GM19035 (cell line): Measurements from ENCODE around the gene PRKCI.
"Not testable (repeated sequence)": the region's sequence is repeated elsewhere in the genome, so short reads cannot be mapped to it uniquely, and the experiment has no call there.

Experiments
- ATAC-seq: cut with Tn5 transposase; IDR thresholded peaks from one replicate; pipeline ENCODE4 v1.9.1; 2021; ENCODE audit not compliant: unreplicated experiment

PRKCI gene

DNA sequence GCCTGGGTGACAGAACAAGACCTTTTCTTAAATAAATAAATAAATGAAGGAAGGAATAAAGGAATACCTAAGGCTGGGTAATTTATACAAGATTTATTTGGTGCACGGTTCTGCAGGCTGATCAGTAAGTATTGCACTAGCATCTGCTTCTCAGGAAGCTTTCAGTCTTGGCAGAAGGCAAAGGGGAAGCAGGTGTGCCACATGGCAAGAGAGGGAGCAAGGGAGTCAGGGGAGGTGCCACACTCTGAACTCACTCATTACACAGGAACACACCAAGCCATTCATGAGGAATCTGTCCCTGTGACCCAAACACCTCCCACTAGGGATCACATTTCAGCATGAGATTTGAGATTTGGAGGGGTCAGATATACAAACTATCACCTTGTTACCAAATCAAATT, 56.4 kb downstream of the PRKCI start:
- no peak for ATAC-seq

DNA sequence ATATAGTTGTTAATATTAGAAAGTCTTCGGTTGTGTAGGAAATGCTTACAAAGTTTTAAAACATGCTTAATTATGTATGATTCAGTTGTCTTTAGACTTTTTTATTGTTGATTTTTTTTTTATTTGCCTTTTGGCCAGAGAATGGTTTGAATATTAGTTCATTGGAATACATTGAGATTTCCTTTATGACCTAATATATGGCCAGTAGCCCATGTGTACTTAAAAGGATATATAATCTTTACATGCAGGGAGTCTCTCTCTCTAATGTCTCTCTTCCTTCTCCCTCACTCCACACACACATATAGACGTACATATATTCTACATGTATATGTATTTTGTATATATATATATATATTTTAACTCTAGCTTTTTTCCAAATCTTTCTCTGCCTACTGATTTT, 68.0 kb downstream of the PRKCI start:
- ATAC-seq, result no peak

DNA sequence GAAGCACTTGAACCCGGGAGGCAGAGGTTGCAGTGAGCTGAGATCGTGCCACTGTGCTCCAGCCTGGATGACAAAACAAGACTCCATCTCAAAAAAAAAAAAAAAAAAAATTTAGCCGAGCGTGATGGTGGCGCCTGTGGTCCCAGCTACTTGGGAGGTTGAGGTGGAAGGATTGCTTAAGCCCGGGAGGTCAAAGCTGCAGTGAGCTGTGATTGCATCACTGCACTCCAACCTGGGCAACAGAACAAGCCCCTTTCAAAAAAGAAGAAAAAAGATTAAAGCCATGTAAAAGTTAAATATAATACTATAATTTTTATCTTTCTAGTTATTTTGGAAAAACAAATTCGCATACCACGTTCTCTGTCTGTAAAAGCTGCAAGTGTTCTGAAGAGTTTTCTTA, 73.4 kb downstream of the PRKCI start:
- no peak for ATAC-seq

DNA sequence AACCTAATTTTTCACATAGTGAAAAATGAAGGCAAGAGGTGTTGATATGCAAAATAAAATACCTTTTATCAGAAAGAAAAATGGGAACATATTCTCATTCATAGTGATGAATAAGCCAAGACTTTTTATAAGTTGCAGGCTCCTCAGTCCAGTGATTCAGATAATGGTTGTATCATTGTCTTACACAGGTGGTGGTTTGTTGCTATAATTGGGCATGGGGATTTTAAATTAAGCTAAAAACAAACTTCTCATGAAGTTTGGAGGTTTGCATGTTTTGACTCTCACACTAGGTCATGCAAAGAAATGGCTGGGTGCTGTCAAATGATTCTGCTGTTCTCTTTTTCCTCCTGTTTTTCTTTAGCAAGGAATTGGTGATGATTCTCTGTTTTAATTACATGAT, 74.5 kb downstream of the PRKCI start:
- ATAC-seq, result no peak

DNA sequence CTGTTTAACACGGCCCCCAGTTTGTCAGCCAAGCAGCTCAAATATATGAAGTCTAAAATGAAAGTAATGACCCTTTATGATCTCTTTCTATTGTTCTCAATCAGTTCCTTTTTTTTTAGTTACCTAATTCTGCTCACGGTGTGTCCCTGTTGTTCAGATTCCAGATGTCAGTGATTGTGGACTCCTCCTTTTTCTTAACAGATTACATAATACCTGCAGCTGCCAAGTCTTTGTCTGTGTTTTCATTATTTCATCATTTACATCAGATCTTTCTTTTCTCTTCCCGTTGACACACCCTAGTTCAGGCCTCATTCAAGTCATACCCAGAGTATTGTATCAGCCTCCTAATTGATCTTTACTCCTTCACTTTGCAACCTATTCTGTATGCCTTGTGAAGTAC, 79.2 kb downstream of the PRKCI start:
- no peak for ATAC-seq

DNA sequence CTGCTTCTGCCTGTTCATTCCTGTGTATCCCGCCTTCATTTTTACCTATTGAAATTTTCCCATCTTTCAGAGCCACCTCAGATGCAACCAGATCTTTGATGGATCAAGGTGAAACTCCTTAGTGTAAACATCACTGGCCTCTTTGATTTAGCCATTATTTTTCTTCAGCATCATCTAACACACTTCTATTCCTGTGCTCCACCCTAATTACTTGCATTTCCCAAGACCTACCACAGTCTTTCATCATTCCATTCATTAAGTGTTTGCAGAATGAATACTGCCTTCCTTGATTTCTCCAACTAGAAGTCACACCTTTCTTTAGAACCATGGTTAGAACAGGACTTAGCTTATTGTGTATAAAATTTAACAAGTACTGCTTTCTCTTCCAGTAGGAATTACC, 79.8 kb downstream of the PRKCI start:
- ATAC-seq, result no peak

DNA sequence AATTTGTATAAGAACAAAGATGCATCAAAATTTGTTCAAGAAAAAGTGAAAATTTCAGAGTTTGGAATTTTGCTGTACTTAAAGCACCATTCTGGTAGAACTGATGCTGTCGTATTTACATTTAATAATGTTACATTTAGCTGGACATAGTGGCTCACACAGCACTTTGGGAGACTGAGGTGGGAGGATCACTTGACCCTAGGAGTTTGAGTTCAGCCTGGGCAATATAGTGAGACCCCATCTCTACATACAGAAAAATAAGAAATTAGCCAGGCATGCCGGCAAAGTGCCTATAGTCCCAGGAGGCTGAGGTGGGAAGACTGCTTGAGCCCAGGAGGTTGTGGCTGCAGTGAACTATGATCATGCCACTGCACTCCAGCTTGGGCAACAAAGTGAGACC, 83.8 kb downstream of the PRKCI start:
- no peak for ATAC-seq

DNA sequence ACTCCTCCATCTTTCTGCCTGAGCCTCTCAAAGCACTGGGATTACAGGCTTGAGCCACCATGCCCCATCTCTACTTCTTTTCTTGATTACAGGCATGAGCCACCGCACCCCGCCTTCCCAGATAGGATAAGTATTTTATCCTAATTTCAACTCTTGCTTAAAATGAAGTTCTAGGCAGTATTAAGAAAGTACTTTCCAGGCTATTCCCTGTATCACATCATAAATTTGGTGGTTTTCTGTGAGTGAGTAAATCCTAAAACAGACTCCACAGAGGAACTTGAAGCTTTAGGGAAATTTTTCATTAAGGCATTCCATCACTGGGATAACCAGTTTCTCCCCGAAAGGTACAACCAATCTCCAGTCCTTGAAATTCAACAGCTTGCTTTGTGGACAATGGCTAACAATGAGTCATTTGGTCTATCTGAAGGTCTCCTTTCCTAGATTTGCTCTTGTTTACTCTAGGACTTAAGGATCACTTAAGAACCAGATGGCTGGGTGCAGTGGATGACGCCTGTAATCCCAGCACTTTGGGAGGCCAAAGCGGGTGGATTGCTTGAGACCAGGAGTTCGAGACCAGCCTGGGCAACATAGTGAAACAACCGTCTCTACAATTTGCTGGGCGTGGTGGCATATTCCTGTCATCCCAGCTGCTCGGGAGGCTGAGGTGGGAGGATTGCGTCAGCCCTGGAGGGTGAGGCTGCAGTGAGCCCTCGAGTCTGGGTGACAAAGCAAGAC, 85.6 kb downstream of the PRKCI start:
- ATAC-seq, result no peak

DNA sequence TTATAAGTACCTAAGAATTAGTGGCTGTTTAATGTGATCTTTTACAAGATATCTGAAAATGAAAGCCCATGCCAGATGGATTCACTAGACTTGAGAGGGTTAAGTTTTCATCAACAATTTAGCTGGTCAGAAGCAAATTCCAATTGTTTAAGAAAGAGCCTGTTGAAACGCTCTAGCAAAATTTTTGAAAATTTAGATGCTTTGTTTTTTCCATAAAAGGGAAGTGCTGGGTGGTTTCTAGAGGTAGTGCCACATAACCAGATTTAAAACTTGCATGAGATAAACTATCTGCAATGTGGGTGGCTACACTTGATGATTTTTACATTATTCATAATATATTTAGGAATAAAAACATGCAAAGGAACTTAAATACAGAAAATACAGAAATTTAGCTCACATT, 86.8 kb downstream of the PRKCI start:
- no peak for ATAC-seq

DNA sequence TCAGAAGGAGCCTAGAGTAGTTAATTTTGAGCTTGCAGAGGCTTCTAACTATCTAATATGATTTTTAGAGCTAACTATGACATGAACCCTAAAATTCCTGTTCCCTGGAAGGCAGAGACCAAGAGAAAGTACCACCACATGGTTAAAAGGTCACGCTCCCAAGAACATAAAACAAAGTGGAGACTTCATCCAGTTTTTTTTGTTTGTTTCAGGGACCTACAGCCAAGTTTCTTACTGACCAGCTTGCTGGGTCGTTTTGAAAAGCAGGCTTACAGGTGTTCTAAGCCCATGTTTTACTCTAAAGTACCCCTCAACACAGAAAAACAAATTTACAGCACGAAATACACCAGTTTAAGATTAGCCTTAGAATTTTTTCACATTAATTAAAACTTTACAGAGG, 95.7 kb downstream of the PRKCI start:
- no peak for ATAC-seq

DNA sequence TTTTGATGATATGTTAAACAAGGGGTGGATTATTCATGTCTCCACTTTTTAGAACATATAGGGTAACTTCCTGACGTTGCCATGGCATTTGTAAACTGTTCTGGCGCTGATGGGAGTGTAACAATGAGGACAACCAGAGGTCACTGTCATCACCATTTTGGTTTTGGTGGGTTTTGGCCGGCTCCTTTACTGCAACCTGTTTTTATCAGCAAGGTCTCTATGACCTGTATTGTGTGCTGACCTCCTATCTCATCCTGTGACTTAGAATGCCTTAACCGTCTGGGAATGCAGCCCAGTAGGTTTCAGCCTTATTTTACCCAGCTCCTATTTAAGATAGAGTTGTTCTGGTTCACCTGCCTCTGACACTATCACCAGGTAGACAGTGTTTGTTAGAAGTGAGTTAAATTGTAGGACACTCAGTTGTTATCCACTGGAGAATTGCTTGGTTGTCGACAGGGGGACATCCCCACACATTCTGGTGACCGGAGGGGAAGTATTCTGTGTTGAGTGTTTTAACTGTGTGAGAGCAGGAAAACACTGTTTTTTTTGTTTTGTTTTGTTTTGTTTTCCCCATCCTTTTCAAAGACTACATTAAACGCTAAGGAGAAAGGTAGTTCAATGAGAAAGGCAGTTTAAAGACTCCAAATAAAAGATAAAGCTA, 98.4 kb downstream of the PRKCI start:
- no peak for ATAC-seq

DNA sequence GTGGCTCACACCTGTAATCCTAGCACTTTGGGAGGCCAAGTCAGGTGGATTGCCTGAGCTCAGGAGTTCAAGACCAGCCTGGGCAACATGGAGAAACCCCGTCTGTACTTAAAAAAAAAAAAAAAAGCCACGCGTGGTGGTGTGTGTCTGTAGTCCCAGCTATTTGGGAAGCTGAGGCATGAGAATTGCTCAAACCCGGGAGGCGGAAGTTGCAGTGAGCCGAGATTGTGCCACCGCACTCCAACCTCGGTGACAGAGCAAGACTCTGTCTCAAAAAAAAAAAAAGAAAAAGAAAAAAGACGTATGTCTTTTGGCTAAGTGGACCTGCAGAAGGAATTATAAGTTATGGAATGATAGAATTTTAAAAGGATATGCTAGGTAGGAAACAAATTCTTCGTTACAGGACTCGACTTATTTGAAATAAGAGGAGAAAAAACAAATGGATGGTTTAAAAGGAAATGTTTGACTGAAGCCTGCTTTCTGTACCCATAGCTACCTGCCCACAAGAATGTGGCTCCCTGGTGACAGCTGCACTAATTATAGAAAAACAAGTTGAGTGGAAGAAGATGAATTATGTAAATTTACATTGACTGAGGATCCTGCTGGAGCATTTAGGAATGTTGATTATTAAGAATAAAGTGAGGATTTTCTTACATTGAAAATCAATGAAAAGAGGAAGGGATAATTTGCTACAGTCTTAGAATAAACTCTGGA, 99.3 kb downstream of the PRKCI start:
- ATAC-seq, result no peak

DNA sequence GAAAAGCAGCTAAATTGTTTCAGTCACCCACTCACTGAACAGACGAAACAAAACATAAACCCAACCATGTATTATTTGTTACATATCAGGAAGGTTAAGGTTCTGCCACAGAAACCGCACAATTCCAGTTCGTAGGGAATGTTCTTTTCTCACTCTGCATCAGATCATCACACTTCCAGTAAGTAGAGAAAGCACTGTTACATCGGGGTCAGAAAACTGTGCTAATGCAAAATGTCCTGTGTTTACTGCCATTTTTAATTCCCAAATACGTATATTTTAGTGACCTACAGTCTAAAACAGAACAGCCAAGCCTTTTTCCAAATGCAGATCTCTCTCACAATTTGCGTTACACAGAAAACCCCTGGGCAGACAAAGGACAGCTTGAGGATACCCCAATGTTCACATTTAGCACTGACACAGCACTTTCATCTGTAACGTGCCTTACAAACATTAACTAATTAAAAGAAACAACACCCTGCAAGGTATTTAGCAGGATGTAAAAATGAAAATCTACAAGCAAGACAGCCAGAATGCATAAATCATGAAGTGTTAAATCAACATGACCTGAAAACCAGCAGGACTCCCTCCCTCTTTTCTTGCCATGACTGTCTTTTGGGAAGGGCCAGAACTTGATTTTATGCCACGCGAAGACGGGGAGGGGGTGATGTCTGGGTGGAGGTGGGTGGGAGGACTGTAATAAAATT, 100.5 kb downstream of the PRKCI start:
- no peak for ATAC-seq

DNA sequence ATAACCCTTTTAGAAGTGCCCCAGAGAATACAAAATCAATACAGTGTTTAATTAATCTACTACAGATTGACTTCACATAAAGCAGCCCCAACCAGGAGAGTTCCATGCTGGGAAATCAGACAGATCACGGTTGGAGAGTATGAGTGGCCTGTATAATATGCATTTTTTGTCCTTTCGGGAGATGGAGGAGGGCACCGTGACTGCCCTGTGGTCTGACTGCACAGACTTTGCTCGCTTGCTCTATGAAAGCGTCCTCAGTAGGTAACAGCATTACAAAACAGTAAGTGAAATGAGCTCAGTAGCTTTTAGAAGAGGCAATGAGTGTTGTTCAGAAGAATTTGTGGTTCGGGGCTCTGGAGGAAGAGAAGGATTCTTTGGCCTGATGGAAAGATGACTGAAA, 101.1 kb downstream of the PRKCI start:
- no peak for ATAC-seq

DNA sequence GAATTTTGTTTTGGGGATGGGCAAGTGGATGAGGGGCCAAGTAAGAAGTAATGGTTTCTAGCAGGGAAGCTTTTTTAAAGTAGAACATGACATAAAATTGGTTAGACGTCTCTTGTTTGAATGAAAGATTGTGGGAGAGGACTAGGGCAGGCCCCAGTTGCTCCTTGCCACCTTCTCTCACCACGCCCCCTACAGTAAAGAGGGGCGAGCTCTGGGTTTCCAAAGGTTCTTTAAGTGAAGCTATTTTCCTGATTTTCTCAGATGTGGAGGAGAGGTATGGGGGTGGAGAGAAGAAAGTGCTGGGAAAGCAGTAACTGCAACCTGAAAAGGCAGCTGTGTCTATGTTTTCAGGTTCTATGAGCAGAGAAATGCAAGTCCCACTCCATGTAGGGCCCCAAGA, 102.7 kb downstream of the PRKCI start:
- ATAC-seq, result no peak

DNA sequence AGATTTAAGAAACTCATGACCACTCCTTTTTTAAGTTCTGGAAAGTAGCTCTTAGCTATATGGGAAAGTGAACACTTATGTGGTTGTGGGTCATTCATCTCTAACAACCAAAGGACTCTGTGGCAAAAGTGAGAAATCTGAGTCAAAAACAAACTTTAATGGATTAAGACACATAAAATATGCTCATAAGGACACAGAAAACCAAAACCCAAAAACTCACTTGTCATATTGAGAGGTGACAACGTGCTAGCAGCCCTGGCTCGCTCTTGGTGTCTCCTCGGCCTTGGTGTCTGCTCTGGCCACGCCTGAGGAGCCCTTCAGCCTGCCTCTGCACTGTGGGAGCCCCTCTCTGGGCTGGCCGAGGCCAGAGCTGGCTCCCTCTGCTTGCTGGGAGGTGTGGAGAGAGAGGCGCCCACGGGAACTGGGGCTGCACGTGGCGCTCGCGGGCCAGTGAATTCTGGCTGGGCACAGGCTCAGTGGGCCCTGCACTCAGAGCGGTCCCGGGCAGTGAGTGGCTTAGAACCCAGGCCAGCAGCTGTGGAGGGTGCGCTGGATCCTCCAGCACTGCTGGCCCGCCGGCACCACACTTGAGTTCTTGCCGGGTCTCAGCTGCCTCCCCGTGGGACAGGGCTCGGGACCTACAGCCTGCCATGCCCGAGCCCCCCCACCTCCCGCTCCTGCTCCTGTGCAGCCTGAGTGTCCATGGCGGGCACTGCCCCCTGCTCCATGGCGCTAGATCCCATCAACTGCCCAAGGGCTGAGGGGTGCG, 105.0 kb downstream of the PRKCI start:
- ATAC-seq, result no peak

DNA sequence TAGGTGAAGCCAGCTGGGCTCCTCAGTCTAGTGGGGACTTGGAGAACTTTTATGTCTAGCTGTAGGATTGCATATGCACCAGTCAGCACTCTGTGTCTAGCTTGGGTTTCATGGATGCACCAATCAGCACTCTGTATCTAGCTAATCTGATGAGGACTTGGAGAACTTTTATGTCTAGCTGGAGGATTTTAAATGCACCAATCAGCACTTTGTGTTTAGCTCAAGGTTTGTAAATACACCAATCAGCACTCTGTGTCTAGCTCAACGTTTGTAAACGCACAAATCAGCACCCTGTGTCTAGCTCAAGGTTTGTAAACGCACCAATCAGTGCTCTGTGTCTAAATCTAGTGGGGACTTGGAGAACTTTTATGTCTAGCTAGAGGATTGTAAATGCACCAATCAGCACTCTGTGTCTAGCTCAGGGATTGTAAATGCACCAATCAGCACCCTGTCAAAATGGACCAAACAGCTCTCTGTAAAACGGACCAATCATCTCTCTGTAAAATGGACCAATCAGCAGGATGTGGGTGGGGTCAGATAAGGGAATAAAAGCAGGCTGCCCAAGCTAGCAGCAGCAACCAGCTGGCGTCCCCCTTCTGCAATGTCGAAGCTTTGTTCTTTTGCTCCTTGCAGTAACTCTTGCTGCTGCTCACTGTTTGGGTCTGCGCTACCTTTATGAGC, 105.8 kb downstream of the PRKCI start:
- not testable (repeated sequence) for ATAC-seq

DNA sequence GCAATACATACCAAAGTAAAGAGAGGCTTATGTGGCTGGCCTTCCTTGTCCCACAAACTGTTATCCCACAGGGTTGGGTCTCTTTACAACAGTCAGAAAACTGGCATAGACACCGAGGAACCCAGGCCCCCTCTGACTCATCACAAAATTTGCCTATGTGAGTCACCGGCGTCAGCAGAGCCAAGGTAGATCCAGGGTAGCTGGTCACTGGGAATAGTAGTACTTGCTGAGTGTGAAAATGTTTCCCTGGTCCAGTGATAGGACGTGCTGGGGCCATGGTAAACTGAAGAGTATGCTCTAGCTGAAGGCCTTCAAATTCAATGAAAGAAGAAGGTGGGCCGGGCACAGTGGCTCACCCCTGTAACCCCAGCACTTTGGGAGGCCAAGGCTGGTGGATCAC, 108.1 kb downstream of the PRKCI start:
- no peak for ATAC-seq

DNA sequence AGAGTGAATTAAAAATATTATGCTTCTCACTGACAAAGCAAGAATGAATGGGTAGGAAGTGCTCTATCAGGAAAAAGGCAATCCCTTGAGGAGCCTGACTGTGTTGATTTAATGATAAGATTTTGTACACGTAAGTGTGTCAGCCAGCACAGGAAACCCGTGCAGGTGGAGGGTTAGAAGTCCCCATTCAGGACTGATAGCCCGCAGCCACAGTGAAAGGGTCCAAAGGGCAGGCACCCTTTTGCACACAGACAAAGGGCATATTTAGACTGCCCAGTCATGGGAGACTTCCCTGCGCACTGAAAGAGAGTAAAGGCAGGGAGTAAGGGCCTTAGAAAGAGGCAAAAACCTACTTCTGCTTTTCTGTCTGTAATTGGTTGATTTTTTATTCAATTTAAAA, 108.9 kb downstream of the PRKCI start:
- no peak for ATAC-seq

DNA sequence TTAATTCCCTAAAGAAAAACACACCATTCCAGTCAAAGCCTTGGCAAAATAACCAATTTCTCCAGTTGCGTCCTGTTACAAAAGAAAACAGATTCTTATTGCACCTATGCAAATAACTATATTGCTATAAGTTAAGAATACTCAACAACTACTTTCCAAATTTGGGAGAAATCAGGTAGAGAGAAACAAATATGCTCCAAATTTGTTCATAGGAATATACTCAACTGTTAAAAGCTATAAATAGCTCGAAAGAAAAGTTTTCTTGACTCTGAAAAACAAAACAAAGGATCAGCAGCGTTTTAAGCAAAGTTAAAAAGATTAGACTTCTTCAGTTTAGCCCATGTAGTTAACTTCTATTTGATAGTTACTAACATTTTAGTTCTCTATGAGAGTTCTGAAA, 115.2 kb downstream of the PRKCI start:
- ATAC-seq, result no peak
